ENCODE measurements around the gene LSM4. TPM values are rescaled to one million over a fixed set of nuclear protein-coding genes. Genes with fewer than 3 reads are reported as not detected.
"Not testable (repeated sequence)": the region's sequence is repeated elsewhere in the genome, so short reads cannot be mapped to it uniquely, and the experiment has no call there.

LSM4 gene
- total RNA-seq, 4 donors from 2014 or later = 122 to 294 (median 193) TPM

DNA sequence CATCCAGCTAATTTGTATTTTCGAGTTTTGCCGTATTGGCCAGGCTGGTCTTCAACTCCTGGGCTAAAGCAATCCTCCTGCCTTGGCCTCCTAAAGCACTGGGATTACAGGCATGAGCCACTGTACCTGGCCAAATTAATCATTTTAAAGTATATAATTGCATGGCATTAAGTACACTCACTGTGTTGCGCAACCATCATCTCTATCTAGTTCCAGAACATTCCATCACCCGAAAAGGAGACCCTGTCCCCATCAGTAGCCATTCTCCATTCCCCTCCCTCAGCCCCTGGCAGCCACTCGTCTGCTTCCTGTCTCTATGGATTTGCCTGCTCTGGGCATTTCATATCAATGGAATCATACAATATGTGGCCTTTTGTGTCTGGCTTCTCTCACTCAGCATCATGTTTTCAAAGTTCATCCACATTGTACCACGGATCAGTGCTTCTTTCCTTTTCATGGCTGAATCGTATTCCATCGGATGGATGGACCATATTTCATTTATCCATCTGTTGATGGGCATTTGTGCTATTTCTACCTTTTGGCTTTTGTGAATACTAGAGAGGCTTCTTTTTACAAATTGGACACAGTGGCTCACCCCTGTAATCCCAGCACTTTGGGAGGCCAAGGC, 30.6 kb upstream of the LSM4 start:
- in situ Hi-C loops (cut with MboI; ENCODE audit: low sequenced_read_pairs in 4 of 4) = loop anchor here in 3 of 4 donors (5.0 to 10.0 kb wide), 2 partner anchors 49 to 51 kb away; no protein-coding TSS in a partner anchor
- TF ChIP-seq POLR2A (IDR thresholded peaks at IDR 0.05) = no peak
- TF ChIP-seq, protein P1, sequence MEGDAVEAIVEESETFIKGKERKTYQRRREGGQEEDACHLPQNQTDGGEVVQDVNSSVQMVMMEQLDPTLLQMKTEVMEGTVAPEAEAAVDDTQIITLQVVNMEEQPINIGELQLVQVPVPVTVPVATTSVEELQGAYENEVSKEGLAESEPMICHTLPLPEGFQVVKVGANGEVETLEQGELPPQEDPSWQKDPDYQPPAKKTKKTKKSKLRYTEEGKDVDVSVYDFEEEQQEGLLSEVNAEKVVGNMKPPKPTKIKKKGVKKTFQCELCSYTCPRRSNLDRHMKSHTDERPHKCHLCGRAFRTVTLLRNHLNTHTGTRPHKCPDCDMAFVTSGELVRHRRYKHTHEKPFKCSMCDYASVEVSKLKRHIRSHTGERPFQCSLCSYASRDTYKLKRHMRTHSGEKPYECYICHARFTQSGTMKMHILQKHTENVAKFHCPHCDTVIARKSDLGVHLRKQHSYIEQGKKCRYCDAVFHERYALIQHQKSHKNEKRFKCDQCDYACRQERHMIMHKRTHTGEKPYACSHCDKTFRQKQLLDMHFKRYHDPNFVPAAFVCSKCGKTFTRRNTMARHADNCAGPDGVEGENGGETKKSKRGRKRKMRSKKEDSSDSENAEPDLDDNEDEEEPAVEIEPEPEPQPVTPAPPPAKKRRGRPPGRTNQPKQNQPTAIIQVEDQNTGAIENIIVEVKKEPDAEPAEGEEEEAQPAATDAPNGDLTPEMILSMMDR (IDR thresholded peaks at IDR 0.05 in 4 of 5, conservative IDR thresholded peaks at IDR 0.05 in 1 of 5) = no peak
- H3K4me3 ChIP-seq = no peak overlapping the region
- DNase-seq = no peak
- peak overlapping the region in 1 of 4 donors; percentile 63 for H3K27ac ChIP-seq
- intact Hi-C loops (cut with DNase I; ENCODE audit: low total_unique reads) = loop anchor here (5.0 kb wide), 1 partner anchor 39 kb away; no protein-coding TSS in a partner anchor
- H3K4me1 ChIP-seq = peaks cover 3% of the 10 kb centered on the region in 2 donors
- ATAC-seq = no peak
- peaks cover 0 to 22% of the 10 kb centered on the region in 2 donors for H3K36me3 ChIP-seq
- no peaks in the 10 kb centered on the region for H3K9me3 ChIP-seq
- H3K27me3 ChIP-seq = no peaks in the 10 kb centered on the region

DNA sequence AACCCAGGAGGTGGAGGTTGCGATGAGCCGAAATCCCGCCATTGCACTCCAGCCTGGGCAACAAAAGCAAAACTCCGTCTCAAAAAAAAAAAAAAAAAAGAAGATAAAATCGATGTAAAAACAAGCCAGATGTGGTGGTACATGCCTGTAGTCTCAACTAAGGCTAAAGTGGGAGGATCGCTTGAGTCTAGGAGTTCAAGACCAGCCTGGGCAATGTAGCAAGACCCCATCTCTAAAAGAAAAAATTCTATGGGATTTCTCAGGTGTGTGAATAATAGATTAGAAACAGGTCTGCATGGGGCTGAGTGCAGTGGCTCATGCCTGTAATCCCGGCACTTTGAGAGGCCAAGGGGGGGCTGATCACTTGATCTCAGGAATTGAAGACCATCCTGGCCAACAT, 28.7 kb upstream of the LSM4 start:
- peaks cover 0 to 8% of the 10 kb centered on the region in 2 donors for H3K36me3 ChIP-seq
- ATAC-seq = no peak
- no peaks in the 10 kb centered on the region for H3K27me3 ChIP-seq
- H3K9me3 ChIP-seq = no peaks in the 10 kb centered on the region
- no peak for TF ChIP-seq POLR2A (IDR thresholded peaks at IDR 0.05)
- TF ChIP-seq, protein P1 (IDR thresholded peaks at IDR 0.05 in 4 of 5, conservative IDR thresholded peaks at IDR 0.05 in 1 of 5) = no peak
- no peak overlapping the region for H3K27ac ChIP-seq
- peaks cover 3% of the 10 kb centered on the region in 2 donors for H3K4me1 ChIP-seq
- in situ Hi-C loops (cut with MboI; ENCODE audit: low sequenced_read_pairs in 4 of 4) (loop anchor here in 3 of 4 donors (5.0 to 10.0 kb wide), 2 partner anchors 51 to 53 kb away; no protein-coding TSS in a partner anchor), intact Hi-C loops (cut with DNase I; ENCODE audit: low total_unique reads) (loop anchor here (5.0 kb wide), 1 partner anchor 41 kb away; no protein-coding TSS in a partner anchor)
- DNase-seq = no peak
- H3K4me3 ChIP-seq = no peak overlapping the region

DNA sequence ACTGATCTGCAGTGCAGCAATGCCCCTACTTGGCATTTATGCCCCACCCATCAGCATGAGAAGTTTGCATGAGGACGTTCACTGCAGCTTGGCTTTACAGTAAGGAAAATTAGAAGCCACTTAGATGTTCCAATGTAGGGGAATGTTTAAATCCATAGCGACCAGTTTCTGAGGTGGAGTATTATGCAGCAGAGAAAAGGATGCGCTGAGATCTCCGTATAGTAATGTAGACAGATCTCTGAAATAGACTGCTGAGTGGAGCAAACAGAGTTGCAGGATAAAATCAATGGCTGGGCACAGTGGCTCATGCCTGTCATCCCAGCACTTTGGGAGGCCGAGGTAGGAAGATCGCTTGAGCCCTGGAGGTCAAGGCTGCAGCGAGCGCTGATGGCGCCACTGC, 27.6 kb upstream of the LSM4 start:
- intact Hi-C loops (cut with DNase I; ENCODE audit: low total_unique reads) (loop anchor here (5.0 kb wide), 1 partner anchor 42 kb away; no protein-coding TSS in a partner anchor), in situ Hi-C loops (cut with MboI; ENCODE audit: low sequenced_read_pairs in 4 of 4) (loop anchor here in 3 of 4 donors (5.0 to 10.0 kb wide), 2 partner anchors 52 to 54 kb away; no protein-coding TSS in a partner anchor)
- no peak overlapping the region for H3K27ac ChIP-seq
- TF ChIP-seq, protein P1 (IDR thresholded peaks at IDR 0.05 in 4 of 5, conservative IDR thresholded peaks at IDR 0.05 in 1 of 5) = no peak
- TF ChIP-seq POLR2A (IDR thresholded peaks at IDR 0.05) = no peak
- no peak for ATAC-seq
- H3K27me3 ChIP-seq = no peaks in the 10 kb centered on the region
- peaks cover 3% of the 10 kb centered on the region in 2 donors for H3K4me1 ChIP-seq
- DNase-seq = no peak
- H3K36me3 ChIP-seq = peaks cover 0 to 10% of the 10 kb centered on the region in 2 donors
- H3K9me3 ChIP-seq = no peaks in the 10 kb centered on the region
- H3K4me3 ChIP-seq = no peak overlapping the region

DNA sequence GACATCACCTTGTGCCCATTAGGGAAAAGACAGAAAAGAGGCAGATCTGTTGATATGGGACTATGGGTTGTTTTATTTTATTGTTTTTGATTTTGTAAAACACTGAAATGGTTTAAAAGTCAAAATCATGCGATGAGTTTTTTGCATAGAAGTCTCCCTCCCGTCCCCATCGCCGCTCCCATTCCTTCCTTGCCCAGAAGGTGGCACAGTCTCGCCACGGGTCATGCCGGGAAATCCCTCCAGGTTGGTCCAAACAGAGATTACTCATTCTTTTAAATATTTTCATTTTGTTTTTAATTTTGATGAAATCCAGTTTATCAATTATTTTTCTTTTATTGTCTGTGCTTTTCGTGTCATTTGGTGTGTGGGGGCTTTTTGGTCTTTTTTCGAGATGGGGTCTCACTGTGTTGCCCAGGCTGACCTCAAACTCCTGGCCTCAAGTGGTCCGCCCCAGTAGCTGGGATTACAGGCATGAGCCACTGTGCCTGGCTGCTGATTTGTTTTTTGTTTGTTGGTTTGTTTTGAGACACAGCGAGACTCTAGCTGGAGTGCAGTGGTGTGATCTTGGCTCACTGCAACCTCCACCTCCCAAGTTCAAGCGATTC, 26.8 kb upstream of the LSM4 start:
- no peaks in the 10 kb centered on the region for H3K27me3 ChIP-seq
- no peak overlapping the region for H3K27ac ChIP-seq
- TF ChIP-seq, protein P1 (IDR thresholded peaks at IDR 0.05 in 4 of 5, conservative IDR thresholded peaks at IDR 0.05 in 1 of 5) = peak; percentile 64 to 76 (median 65)
- TF ChIP-seq POLR2A (IDR thresholded peaks at IDR 0.05) = no peak
- intact Hi-C loops (cut with DNase I; ENCODE audit: low total_unique reads) (loop anchor here (1.0 to 5.0 kb wide), 2 partner anchors 43 to 61 kb away; no protein-coding TSS in a partner anchor), in situ Hi-C loops (cut with MboI; ENCODE audit: low sequenced_read_pairs in 4 of 4) (loop anchor here (5.0 to 10.0 kb wide), 2 partner anchors 53 to 55 kb away; no protein-coding TSS in a partner anchor)
- H3K36me3 ChIP-seq = peaks cover 0 to 7% of the 10 kb centered on the region in 2 donors
- no peak overlapping the region for H3K4me3 ChIP-seq
- H3K9me3 ChIP-seq = no peaks in the 10 kb centered on the region
- peak in 1 of 2 donors; percentile 33 for DNase-seq
- peaks cover 2% of the 10 kb centered on the region in 2 donors for H3K4me1 ChIP-seq
- no peak for ATAC-seq

DNA sequence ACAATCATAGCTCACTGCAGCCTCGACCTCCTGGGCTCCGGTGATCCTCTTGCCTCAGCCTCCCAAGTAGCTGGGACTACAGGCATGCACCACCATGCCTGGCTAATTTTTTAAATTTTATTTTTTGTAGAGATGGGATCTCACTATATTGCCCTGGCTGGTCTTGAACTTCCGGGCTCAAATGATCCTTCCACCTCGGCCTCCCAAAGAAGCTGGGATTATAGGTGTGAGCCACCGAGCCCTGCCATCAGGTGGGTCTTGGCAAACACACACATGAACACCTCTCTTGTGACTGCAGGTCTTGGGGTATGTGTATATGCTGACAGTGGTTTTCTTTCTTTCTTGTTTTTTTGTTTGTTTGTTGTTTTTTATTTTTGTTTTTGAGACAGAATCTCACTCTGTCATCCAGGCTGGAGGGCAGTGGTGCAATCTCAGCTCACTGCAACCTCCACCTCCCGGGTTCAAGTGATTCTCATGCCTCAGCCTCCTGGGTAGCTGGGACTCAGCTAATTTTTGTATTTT, 26.0 kb upstream of the LSM4 start:
- not testable (repeated sequence) for DNase-seq, H3K9me3 ChIP-seq, ATAC-seq, H3K4me3 ChIP-seq, H3K27me3 ChIP-seq, H3K4me1 ChIP-seq, H3K36me3 ChIP-seq, H3K27ac ChIP-seq
- intact Hi-C loops (cut with DNase I; ENCODE audit: low total_unique reads) = loop anchor here (1.0 kb wide), 1 partner anchor 61 kb away; no protein-coding TSS in a partner anchor
- in situ Hi-C loops (cut with MboI; ENCODE audit: low sequenced_read_pairs in 4 of 4) = loop anchor here in 1 of 4 donors (10.0 kb wide), 1 partner anchor 56 kb away; no protein-coding TSS in a partner anchor

All from gastrocnemius medialis (tissue), 4 donors.